ENCODE measurements around the gene BMP6. TPM values are rescaled to one million over a fixed set of nuclear protein-coding genes. Genes with fewer than 3 reads are reported as not detected.

BMP6 gene
- total and polyA plus RNA-seq, 2 of the 8 experiments (the other 6 are each of a cell fraction or from before 2014, with no cell fraction given) = 2.0 to 2.1 TPM

- TF ChIP-seq, protein P1, sequence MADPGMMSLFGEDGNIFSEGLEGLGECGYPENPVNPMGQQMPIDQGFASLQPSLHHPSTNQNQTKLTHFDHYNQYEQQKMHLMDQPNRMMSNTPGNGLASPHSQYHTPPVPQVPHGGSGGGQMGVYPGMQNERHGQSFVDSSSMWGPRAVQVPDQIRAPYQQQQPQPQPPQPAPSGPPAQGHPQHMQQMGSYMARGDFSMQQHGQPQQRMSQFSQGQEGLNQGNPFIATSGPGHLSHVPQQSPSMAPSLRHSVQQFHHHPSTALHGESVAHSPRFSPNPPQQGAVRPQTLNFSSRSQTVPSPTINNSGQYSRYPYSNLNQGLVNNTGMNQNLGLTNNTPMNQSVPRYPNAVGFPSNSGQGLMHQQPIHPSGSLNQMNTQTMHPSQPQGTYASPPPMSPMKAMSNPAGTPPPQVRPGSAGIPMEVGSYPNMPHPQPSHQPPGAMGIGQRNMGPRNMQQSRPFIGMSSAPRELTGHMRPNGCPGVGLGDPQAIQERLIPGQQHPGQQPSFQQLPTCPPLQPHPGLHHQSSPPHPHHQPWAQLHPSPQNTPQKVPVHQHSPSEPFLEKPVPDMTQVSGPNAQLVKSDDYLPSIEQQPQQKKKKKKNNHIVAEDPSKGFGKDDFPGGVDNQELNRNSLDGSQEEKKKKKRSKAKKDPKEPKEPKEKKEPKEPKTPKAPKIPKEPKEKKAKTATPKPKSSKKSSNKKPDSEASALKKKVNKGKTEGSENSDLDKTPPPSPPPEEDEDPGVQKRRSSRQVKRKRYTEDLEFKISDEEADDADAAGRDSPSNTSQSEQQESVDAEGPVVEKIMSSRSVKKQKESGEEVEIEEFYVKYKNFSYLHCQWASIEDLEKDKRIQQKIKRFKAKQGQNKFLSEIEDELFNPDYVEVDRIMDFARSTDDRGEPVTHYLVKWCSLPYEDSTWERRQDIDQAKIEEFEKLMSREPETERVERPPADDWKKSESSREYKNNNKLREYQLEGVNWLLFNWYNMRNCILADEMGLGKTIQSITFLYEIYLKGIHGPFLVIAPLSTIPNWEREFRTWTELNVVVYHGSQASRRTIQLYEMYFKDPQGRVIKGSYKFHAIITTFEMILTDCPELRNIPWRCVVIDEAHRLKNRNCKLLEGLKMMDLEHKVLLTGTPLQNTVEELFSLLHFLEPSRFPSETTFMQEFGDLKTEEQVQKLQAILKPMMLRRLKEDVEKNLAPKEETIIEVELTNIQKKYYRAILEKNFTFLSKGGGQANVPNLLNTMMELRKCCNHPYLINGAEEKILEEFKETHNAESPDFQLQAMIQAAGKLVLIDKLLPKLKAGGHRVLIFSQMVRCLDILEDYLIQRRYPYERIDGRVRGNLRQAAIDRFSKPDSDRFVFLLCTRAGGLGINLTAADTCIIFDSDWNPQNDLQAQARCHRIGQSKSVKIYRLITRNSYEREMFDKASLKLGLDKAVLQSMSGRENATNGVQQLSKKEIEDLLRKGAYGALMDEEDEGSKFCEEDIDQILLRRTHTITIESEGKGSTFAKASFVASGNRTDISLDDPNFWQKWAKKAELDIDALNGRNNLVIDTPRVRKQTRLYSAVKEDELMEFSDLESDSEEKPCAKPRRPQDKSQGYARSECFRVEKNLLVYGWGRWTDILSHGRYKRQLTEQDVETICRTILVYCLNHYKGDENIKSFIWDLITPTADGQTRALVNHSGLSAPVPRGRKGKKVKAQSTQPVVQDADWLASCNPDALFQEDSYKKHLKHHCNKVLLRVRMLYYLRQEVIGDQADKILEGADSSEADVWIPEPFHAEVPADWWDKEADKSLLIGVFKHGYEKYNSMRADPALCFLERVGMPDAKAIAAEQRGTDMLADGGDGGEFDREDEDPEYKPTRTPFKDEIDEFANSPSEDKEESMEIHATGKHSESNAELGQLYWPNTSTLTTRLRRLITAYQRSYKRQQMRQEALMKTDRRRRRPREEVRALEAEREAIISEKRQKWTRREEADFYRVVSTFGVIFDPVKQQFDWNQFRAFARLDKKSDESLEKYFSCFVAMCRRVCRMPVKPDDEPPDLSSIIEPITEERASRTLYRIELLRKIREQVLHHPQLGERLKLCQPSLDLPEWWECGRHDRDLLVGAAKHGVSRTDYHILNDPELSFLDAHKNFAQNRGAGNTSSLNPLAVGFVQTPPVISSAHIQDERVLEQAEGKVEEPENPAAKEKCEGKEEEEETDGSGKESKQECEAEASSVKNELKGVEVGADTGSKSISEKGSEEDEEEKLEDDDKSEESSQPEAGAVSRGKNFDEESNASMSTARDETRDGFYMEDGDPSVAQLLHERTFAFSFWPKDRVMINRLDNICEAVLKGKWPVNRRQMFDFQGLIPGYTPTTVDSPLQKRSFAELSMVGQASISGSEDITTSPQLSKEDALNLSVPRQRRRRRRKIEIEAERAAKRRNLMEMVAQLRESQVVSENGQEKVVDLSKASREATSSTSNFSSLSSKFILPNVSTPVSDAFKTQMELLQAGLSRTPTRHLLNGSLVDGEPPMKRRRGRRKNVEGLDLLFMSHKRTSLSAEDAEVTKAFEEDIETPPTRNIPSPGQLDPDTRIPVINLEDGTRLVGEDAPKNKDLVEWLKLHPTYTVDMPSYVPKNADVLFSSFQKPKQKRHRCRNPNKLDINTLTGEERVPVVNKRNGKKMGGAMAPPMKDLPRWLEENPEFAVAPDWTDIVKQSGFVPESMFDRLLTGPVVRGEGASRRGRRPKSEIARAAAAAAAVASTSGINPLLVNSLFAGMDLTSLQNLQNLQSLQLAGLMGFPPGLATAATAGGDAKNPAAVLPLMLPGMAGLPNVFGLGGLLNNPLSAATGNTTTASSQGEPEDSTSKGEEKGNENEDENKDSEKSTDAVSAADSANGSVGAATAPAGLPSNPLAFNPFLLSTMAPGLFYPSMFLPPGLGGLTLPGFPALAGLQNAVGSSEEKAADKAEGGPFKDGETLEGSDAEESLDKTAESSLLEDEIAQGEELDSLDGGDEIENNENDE (IDR thresholded peaks at IDR 0.05; ENCODE audit: insufficient replicate concordance, low read length) = no peak
- TF ChIP-seq HDAC6 (IDR thresholded peaks at IDR 0.05; ENCODE audit: low read depth, low read length) = no peak
- TF ChIP-seq SP1 (IDR thresholded peaks at IDR 0.05; ENCODE audit: low read depth, low read length) = no peak
Observed at GRCh38 chr6:7802662-7803061, 76.8 kb downstream of the BMP6 start (continued).

Data from H1 (cell line).